Measurements from ENCODE around the gene PTF1A. TPM values are rescaled to one million over a fixed set of nuclear protein-coding genes. Genes with fewer than 3 reads are reported as not detected.

The PTF1A gene
- polyA plus RNA-seq, 1 of the 3 experiments (the other 2 are of a cell fraction), result not detected

GRCh38 chr10:23189024-23189423 is 3.1 kb upstream of the PTF1A start:
- no peak for DNase-seq
- H4K20me1 ChIP-seq (ENCODE audit: insufficient read depth), result no peaks in the 10 kb centered on the region
- H3K4me1 ChIP-seq (ENCODE audit: control insufficient read depth in 1 of 2, insufficient read depth in 2 of 2, low read depth in 1 of 2, low read length in 1 of 2), result no peaks in the 10 kb centered on the region
- H3K27me3 ChIP-seq (ENCODE audit: insufficient read depth), result peaks cover 20% of the 10 kb centered on the region
- no peak for TF ChIP-seq GATA2 (CRISPR knock-in tag; IDR thresholded peaks at IDR 0.05)
- no peaks in the 10 kb centered on the region for H3K79me2 ChIP-seq (ENCODE audit: insufficient read depth)
- no peak overlapping the region for H3K4me3 ChIP-seq (ENCODE audit: low read depth in 2 of 2, low read length in 1 of 2)
- no peak overlapping the region for H3K4me2 ChIP-seq
- H3K27ac ChIP-seq (ENCODE audit: low read depth in 2 of 2, low read length in 1 of 2), result no peak overlapping the region
- WGBS (ENCODE audit: low lambda C conversion rate), result 56% methylated on average over 5 of the region's 5 CpGs
- H3F3A ChIP-seq (replicated peaks; ENCODE audit: insufficient read depth), result no peaks in the 10 kb centered on the region
- no peaks in the 10 kb centered on the region for H3K36me3 ChIP-seq (replicated peaks in 1 of 2; ENCODE audit: control insufficient read depth in 1 of 2, insufficient read depth in 2 of 2, low read length in 1 of 2)
- no peak overlapping the region for H3K9ac ChIP-seq
- H2AFZ ChIP-seq (ENCODE audit: low read depth), result no peak overlapping the region
- no peaks in the 10 kb centered on the region for H3K9me2 ChIP-seq
- POLR2A ChIA-PET, result no interaction called here
- CTCF ChIA-PET, result interaction anchor here (1.6 kb wide), 1 partner anchor 31 kb away, joined by 5 read pairs; no protein-coding TSS in a partner anchor
- H3K9me3 ChIP-seq, result no peaks in the 10 kb centered on the region

- ChIA-PET CTCF (interaction anchor here (1.5 to 1.8 kb wide), 3 partner anchors 33 to 103 kb away, joined by 7 to 11 read pairs (median 7); no protein-coding TSS in a partner anchor), POLR2A (no interaction called here)
- Histone ChIP-seq H3K9ac (no peak overlapping the region), H3K4me3 (ENCODE audit: low read depth in 2 of 2, low read length in 1 of 2) (no peak overlapping the region), H3K9me2 (no peaks in the 10 kb centered on the region), H3K27me3 (ENCODE audit: insufficient read depth) (peaks cover 40% of the 10 kb centered on the region), H3K9me3 (no peaks in the 10 kb centered on the region), H3K27ac (ENCODE audit: low read depth in 2 of 2, low read length in 1 of 2) (no peak overlapping the region), H2AFZ (ENCODE audit: low read depth) (no peak overlapping the region), H3K79me2 (ENCODE audit: insufficient read depth) (no peaks in the 10 kb centered on the region), H3K4me1 (ENCODE audit: control insufficient read depth in 1 of 2, insufficient read depth in 2 of 2, low read depth in 1 of 2, low read length in 1 of 2) (no peaks in the 10 kb centered on the region; a peak in 1 of 4 replicates), H3K4me2 (no peak overlapping the region), H3K36me3 (replicated peaks in 1 of 2; ENCODE audit: control insufficient read depth in 1 of 2, insufficient read depth in 2 of 2, low read length in 1 of 2) (no peaks in the 10 kb centered on the region), H4K20me1 (ENCODE audit: insufficient read depth) (no peaks in the 10 kb centered on the region), H3F3A (replicated peaks; ENCODE audit: insufficient read depth) (no peaks in the 10 kb centered on the region)
- no peak for DNase-seq
- 14% methylated on average over 26 of the region's 36 CpGs for WGBS (ENCODE audit: low lambda C conversion rate)
- TF ChIP-seq SMC3 (IDR thresholded peaks at IDR 0.05; ENCODE audit: low read depth, low read length) (no peak), ELF1 (IDR thresholded peaks at IDR 0.05) (no peak), ZBTB33 (IDR thresholded peaks at IDR 0.05; ENCODE audit: borderline replicate concordance, low read depth) (no peak), USF1 (IDR thresholded peaks at IDR 0.05; ENCODE audit: borderline replicate concordance, low read depth) (no peak), NFIC (IDR thresholded peaks at IDR 0.05; ENCODE audit: borderline replicate concordance) (no peak), FOXJ3 (CRISPR knock-in tag; IDR thresholded peaks at IDR 0.05) (no peak), SIN3A (IDR thresholded peaks at IDR 0.05; ENCODE audit: borderline replicate concordance, low read depth, low read length) (no peak), GATA2 (CRISPR knock-in tag; IDR thresholded peaks at IDR 0.05) (no peak)
Observed at GRCh38 chr10:23190872-23191763, 994 bp upstream of the PTF1A start.
